Naive thymus-derived CD4-positive, alpha-beta T cell (primary cell): ENCODE measurements around the gene FAF1. TPM values are rescaled to one million over a fixed set of nuclear protein-coding genes. Genes with fewer than 3 reads are reported as not detected.

ENCODE experiments used
- ATAC-seq: fragments of 150-1000 bp; cut with Tn5 transposase; 2 replicates; pipeline ENCODE4 v1.10.0; 2021; ENCODE audit warnings: mild to moderate bottlenecking, moderate library complexity
- CTCF ChIA-PET: fragments of 350-600 bp; sonication (Branson Sonifier 250); formaldehyde crosslinking; loops from one replicate; lab custom pipeline; 2021; ENCODE audit warnings: antibody characterized with exemption; lab: Charles Lee
- POLR2A ChIA-PET: fragments of 350-600 bp; sonication (Branson Sonifier 250); formaldehyde crosslinking; loops from one replicate; lab custom pipeline; 2021; ENCODE audit warnings: antibody characterized with exemption, inconsistent platforms; lab: Charles Lee
- DNase-seq, 9 donors: peaks; one replicate each; pipeline versions ENCODE4 v3.0.0 to v3.0.0-alpha.2; 2020 to 2022; ENCODE audit warnings: mixed read lengths in 1 of 9
- H3K27ac ChIP-seq: one replicate; pipeline ENCODE4 v1.7.0; 2013; ENCODE audit warnings: mild to moderate bottlenecking, low read depth, low read length, moderate library complexity
- H3K27me3 ChIP-seq, 2 donors: one replicate each; pipeline ENCODE4 v1.7.0; 2013; ENCODE audit warnings: low read length in 2 of 2, mild to moderate bottlenecking in 2 of 2, moderate library complexity in 2 of 2; ENCODE audit not compliant: control insufficient read depth in 2 of 2, insufficient read depth in 2 of 2
- H3K36me3 ChIP-seq, 3 experiments: 1 replicate in 2 of 3; 2 replicates in 1 of 3; pipeline ENCODE4 v1.7.0; 2013; ENCODE audit warnings: low read length in 3 of 3, mild to moderate bottlenecking in 3 of 3, moderate library complexity in 1 of 3; ENCODE audit not compliant: insufficient read depth in 3 of 3, control insufficient read depth in 2 of 3
- H3K4me1 ChIP-seq, 2 donors: one replicate each; pipeline ENCODE4 v1.7.0; 2013; ENCODE audit warnings: low read length in 2 of 2, mild to moderate bottlenecking in 2 of 2, moderate library complexity in 1 of 2; ENCODE audit not compliant: control insufficient read depth in 2 of 2, insufficient read depth in 2 of 2
- H3K4me3 ChIP-seq: 2 replicates; pipeline ENCODE4 v1.7.0; 2013; ENCODE audit warnings: mild to moderate bottlenecking, low read length
- H3K9me3 ChIP-seq, 3 experiments: 1 replicate in 2 of 3; 2 replicates in 1 of 3; pipeline ENCODE4 v1.7.0; 2013; ENCODE audit warnings: low read length in 3 of 3; ENCODE audit not compliant: control insufficient read depth in 2 of 3
- H3K27ac Mint-ChIP-seq, 9 donors: one replicate each; pipeline ENCODE4 v1.8.0; 2020 to 2022; ENCODE audit warnings: mixed read lengths in 9 of 9, mild to moderate bottlenecking in 8 of 9, moderate library complexity in 5 of 9, inconsistent platforms in 2 of 9
- H3K27me3 Mint-ChIP-seq, 5 donors: one replicate each; pipeline ENCODE4 v1.8.0; 2021 to 2022; ENCODE audit warnings: mixed read lengths in 5 of 5, mild to moderate bottlenecking in 1 of 5
- H3K36me3 Mint-ChIP-seq, 5 donors: one replicate each; pipeline ENCODE4 v1.8.0; 2020 to 2022; ENCODE audit warnings: mixed read lengths in 5 of 5, mild to moderate bottlenecking in 3 of 5, inconsistent platforms in 1 of 5
- H3K4me1 Mint-ChIP-seq, 7 donors: one replicate each; pipeline ENCODE4 v1.8.0; 2020 to 2022; ENCODE audit warnings: mixed read lengths in 7 of 7, mild to moderate bottlenecking in 3 of 7, inconsistent platforms in 1 of 7
- H3K4me3 Mint-ChIP-seq, 10 donors: one replicate each; pipeline ENCODE4 v1.8.0; 2020 to 2022; ENCODE audit warnings: mild to moderate bottlenecking in 10 of 10, mixed read lengths in 10 of 10, moderate library complexity in 6 of 10, inconsistent platforms in 2 of 10
- H3K9me3 Mint-ChIP-seq, 11 donors: one replicate each; pipeline ENCODE4 v1.8.0; 2020 to 2022; ENCODE audit warnings: mixed read lengths in 11 of 11, mild to moderate bottlenecking in 4 of 11, inconsistent platforms in 1 of 11, moderate library complexity in 1 of 11
- intact Hi-C, 2 donors: fragments of 100-400 bp; cut with micrococcal nuclease; formaldehyde crosslinking; loops; one replicate each; pipeline ENCODE4 v1.15.1; 2023
- polyA plus RNA-seq, 2 donors: library from polyadenylated mRNA; unstranded; fragments of 300-500 nt; fragmentation: Illumina TruSeq; gene quantifications; one replicate each; pipeline ENCODE4 v1.2.3, GENCODE V29; 2021
- total RNA-seq, 6 experiments: library from RNA in 5 of 6; stranded (reverse) in 5 of 6; gene quantifications; 1 replicate in 5 of 6; 2 replicates in 1 of 6; pipeline ENCODE4 v1.2.3 and lab custom pipeline; 2021 to 2026

The FAF1 gene
- total and polyA plus RNA-seq, 7 experiments from 2014 or later: 36.9 to 66.6 (median 48.5) TPM

DNA sequence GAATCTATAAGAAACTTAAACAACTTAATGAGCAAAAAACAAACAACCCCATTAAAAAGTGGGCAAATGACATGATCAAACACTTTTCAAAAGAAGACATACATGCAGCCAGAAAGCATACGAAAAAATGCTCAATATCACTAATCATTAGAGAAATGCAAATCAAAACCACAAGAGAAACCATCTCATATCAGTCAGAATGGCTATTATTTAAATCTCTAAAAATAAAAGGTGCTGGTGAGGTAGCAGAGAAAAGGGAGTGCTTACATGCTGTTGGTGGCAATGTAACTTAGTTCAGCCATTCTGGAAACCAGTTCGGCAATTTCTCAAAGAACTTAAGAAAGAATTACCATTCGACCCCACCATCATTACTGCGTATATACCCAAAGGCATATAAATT lies 147.7 kb downstream of the FAF1 start:
- H3K27me3 Mint-ChIP-seq: no peaks in the 10 kb centered on the region
- H3K4me3 Mint-ChIP-seq: no peak overlapping the region
- POLR2A ChIA-PET: no interaction called here
- intact Hi-C loops: no loop called here
- H3K36me3 ChIP-seq: no peaks in the 10 kb centered on the region
- DNase-seq (no peak), ATAC-seq (no peak)
- no peaks in the 10 kb centered on the region for H3K4me1 ChIP-seq
- CTCF ChIA-PET: no interaction called here
- no peak overlapping the region for H3K4me3 ChIP-seq
- H3K27me3 ChIP-seq: no peaks in the 10 kb centered on the region
- H3K9me3 ChIP-seq: peaks cover 0 to 11% (median 4%) of the 10 kb centered on the region in 3 experiments
- no peak overlapping the region for H3K27ac ChIP-seq
- no peak overlapping the region for H3K27ac Mint-ChIP-seq
- H3K4me1 Mint-ChIP-seq: peaks cover 0 to 49% (median 40%) of the 10 kb centered on the region in 7 donors
- peaks cover 11 to 69% (median 32%) of the 10 kb centered on the region in 11 donors for H3K9me3 Mint-ChIP-seq
- peaks cover 13 to 64% (median 59%) of the 10 kb centered on the region in 5 donors for H3K36me3 Mint-ChIP-seq

DNA sequence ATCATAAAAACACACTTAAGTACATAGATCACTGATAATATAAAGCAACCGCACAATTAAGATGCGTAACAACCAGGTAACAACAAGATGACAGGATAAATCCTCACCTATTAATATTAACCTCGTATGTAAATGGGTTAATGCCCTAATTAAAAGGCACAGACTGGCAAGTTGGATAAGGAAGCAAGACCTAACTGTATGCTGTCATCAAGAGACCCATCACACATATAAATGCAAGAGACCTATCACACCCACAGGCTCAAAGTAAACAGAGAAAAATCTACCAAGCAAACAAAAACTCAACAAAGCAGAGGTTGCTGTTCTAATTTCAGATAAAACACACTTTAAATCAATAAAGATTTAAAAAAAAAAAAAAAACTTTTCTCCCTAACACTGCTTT lies 151.8 kb downstream of the FAF1 start:
- Mint-ChIP-seq H3K4me3 (peak overlapping the region in 2 of 10 donors; percentile 4 to 11), H3K27ac (no peak overlapping the region), H3K9me3 (peaks cover 14 to 63% (median 33%) of the 10 kb centered on the region in 11 donors), H3K4me1 (peaks cover 0 to 80% (median 65%) of the 10 kb centered on the region in 7 donors), H3K36me3 (peaks cover 11 to 64% (median 52%) of the 10 kb centered on the region in 5 donors), H3K27me3 (no peaks in the 10 kb centered on the region)
- Histone ChIP-seq H3K27ac (no peak overlapping the region), H3K9me3 (peaks cover 0 to 7% (median 5%) of the 10 kb centered on the region in 3 experiments), H3K4me1 (no peaks in the 10 kb centered on the region), H3K4me3 (no peak overlapping the region), H3K27me3 (no peaks in the 10 kb centered on the region), H3K36me3 (no peaks in the 10 kb centered on the region)
- ChIA-PET CTCF (interaction anchor here (0.7 kb wide), 1 partner anchor 8 kb away, joined by 3 read pairs; no protein-coding TSS in a partner anchor), POLR2A (no interaction called here)
- intact Hi-C loops: no loop called here
- no peak for ATAC-seq
- DNase-seq: no peak

DNA sequence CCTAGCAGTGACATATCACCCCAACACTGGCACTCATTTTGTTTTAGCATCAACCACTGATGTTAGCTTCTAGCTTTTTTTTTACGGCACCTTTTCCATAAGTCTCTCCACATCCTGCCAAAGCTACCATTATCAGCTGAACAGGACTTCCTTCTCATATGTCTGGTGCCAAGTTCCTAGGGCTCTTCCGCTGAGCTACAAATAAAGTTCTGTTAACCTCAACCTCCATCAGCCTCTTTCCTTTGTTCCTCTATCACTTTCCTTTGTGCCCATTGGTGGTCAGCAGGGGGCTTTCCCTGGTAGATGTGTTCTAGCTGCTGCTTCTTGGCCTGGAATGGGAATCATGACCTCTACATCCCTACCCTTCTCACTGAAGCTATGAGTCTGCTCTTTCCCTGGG lies 163.8 kb downstream of the FAF1 start:
- intact Hi-C loops: no loop called here
- ATAC-seq (no peak), DNase-seq (no peak)
- ChIA-PET CTCF (no interaction called here), POLR2A (no interaction called here)
- no peaks in the 10 kb centered on the region for H3K27me3 Mint-ChIP-seq
- H3K4me1 ChIP-seq: no peaks in the 10 kb centered on the region
- peaks cover 0 to 25% (median 11%) of the 10 kb centered on the region in 7 donors for H3K4me1 Mint-ChIP-seq
- no peaks in the 10 kb centered on the region for H3K9me3 ChIP-seq
- H3K36me3 ChIP-seq: no peaks in the 10 kb centered on the region
- peak overlapping the region in 1 of 9 donors; percentile 50 for H3K27ac Mint-ChIP-seq
- peaks cover 0 to 17% (median 13%) of the 10 kb centered on the region in 5 donors for H3K36me3 Mint-ChIP-seq
- H3K27ac ChIP-seq: no peak overlapping the region
- no peaks in the 10 kb centered on the region for H3K27me3 ChIP-seq
- H3K4me3 ChIP-seq: no peak overlapping the region
- H3K4me3 Mint-ChIP-seq: no peak overlapping the region
- no peaks in the 10 kb centered on the region for H3K9me3 Mint-ChIP-seq

DNA sequence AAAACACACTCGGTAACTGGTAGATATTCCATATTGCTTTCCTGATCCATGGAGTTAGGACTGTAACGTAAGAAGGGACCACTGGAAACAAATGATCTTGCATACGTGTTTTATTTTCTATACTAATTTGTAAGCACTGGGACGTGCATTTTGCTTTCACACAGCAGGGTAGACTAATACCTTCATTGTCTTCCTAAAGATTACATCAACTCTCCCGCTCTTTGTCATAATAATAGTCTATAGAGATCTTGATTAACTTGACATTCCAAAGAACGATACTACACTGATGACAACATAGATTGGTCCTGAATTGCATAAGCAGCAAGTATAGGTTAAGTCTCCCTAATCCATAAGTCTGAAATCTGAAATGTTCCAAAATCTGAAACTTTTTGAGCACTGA lies 166.5 kb downstream of the FAF1 start:
- Histone ChIP-seq H3K27me3 (no peaks in the 10 kb centered on the region), H3K36me3 (no peaks in the 10 kb centered on the region), H3K9me3 (no peaks in the 10 kb centered on the region), H3K4me3 (no peak overlapping the region), H3K4me1 (no peaks in the 10 kb centered on the region), H3K27ac (no peak overlapping the region)
- Mint-ChIP-seq H3K36me3 (peaks cover 0 to 15% (median 10%) of the 10 kb centered on the region in 5 donors), H3K4me1 (peaks cover 0 to 16% (median 4%) of the 10 kb centered on the region in 7 donors), H3K27ac (no peak overlapping the region), H3K9me3 (no peaks in the 10 kb centered on the region), H3K27me3 (no peaks in the 10 kb centered on the region), H3K4me3 (no peak overlapping the region)
- no peak for ATAC-seq
- POLR2A ChIA-PET: no interaction called here
- no peak for DNase-seq
- CTCF ChIA-PET: no interaction called here
- intact Hi-C loops: no loop called here

DNA sequence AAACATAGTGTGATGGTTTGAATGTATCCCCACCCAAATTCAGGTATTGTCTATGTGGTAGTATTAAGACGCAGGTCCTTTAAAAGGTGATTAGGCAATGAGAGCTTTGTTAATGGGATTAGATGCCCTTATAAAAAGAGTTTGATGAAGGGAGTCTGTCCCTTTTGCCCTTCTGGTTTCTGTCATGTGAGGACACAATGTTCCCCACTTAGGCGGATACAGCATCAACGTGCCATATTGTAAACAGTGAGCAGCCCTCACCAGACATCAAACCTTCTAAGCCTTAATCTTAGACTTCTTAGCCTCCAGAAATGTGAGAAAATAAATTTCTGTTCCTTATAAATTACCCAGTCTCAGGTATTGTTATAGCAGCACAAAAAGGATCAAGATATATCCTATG lies 172.8 kb downstream of the FAF1 start:
- Mint-ChIP-seq H3K4me3 (no peak overlapping the region), H3K36me3 (peaks cover 0 to 31% (median 9%) of the 10 kb centered on the region in 5 donors), H3K27me3 (no peaks in the 10 kb centered on the region), H3K4me1 (peaks cover 10 to 41% (median 29%) of the 10 kb centered on the region in 7 donors), H3K27ac (peak overlapping the region in 1 of 9 donors; percentile 9), H3K9me3 (no peaks in the 10 kb centered on the region)
- Histone ChIP-seq H3K36me3 (peaks cover 0 to 4% (median 0%) of the 10 kb centered on the region in 3 experiments), H3K27me3 (no peaks in the 10 kb centered on the region), H3K27ac (no peak overlapping the region), H3K9me3 (no peaks in the 10 kb centered on the region), H3K4me3 (no peak overlapping the region), H3K4me1 (no peaks in the 10 kb centered on the region)
- intact Hi-C loops: no loop called here
- ChIA-PET POLR2A (no interaction called here), CTCF (no interaction called here)
- ATAC-seq: no peak
- DNase-seq: no peak

DNA sequence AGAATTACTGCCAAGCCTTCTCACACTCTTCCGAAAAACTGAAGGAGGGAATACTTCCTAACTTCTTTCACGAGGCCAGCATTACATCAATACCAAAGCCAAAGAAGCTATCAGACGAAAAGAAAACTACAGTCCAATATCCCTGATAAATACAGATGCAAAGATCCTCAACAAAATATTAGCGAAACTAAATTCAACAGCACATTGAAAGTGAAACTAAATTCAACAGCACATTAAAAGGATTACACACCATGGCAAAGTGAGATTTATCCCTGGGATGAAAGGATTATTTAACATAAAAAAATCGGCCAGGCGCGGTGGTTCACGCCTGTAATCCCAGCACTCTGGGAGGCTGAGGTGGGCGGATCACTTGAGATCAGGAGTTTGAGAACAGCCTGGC lies 176.8 kb downstream of the FAF1 start:
- ChIA-PET CTCF (interaction anchor here (1.6 kb wide), 1 partner anchor 9 kb away, joined by 4 read pairs; no protein-coding TSS in a partner anchor), POLR2A (no interaction called here)
- H3K9me3 ChIP-seq: no peaks in the 10 kb centered on the region
- Mint-ChIP-seq H3K4me1 (peaks cover 10 to 56% (median 39%) of the 10 kb centered on the region in 7 donors), H3K36me3 (peaks cover 7 to 48% (median 17%) of the 10 kb centered on the region in 5 donors), H3K27me3 (no peaks in the 10 kb centered on the region), H3K4me3 (peak overlapping the region in 2 of 10 donors; percentile 7 to 12), H3K27ac (peak overlapping the region in 5 of 9 donors; percentile 1 to 16 (median 3)), H3K9me3 (no peaks in the 10 kb centered on the region)
- H3K27me3 ChIP-seq: no peaks in the 10 kb centered on the region
- ATAC-seq: no peak
- no peak overlapping the region for H3K27ac ChIP-seq
- intact Hi-C loops: no loop called here
- no peak overlapping the region for H3K4me3 ChIP-seq
- no peak for DNase-seq
- no peaks in the 10 kb centered on the region for H3K4me1 ChIP-seq
- peaks cover 0 to 15% (median 0%) of the 10 kb centered on the region in 3 experiments for H3K36me3 ChIP-seq

DNA sequence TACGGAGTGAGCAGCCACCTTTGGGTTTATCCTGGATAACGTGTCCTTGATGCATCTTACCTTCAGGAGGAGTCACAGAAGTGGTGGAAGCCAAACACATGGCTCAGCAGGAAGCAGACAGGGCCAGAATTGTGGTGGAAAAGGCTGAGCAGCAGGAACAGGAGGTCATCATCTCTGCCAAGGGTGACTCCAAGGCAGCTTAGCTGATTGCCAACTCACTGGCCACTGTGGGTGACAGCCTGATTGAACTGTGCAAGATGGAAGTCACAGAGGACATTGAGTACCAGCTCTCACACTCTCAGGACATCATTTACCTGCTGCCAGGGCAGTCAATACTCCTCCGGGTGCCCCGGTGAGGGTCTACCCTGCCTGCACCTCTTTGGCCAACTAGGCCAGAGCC lies 179.3 kb downstream of the FAF1 start:
- Histone ChIP-seq H3K27ac (no peak overlapping the region), H3K9me3 (no peaks in the 10 kb centered on the region), H3K4me3 (no peak overlapping the region), H3K36me3 (peaks cover 0 to 11% (median 0%) of the 10 kb centered on the region in 3 experiments), H3K27me3 (no peaks in the 10 kb centered on the region), H3K4me1 (no peaks in the 10 kb centered on the region)
- Mint-ChIP-seq H3K27me3 (no peaks in the 10 kb centered on the region), H3K4me1 (peaks cover 10 to 49% (median 36%) of the 10 kb centered on the region in 7 donors), H3K36me3 (peaks cover 7 to 33% (median 13%) of the 10 kb centered on the region in 5 donors), H3K9me3 (no peaks in the 10 kb centered on the region), H3K27ac (peak overlapping the region in 1 of 9 donors; percentile 17), H3K4me3 (no peak overlapping the region)
- intact Hi-C loops: no loop called here
- CTCF ChIA-PET: no interaction called here
- ATAC-seq: no peak
- POLR2A ChIA-PET: no interaction called here
- no peak for DNase-seq
